ENCODE results near the gene C4orf50.
A peak's percentile ranks its signal among the peaks of the same experiment; 100 is the strongest.
"Not testable (repeated sequence)": the region's sequence is repeated elsewhere in the genome, so short reads cannot be mapped to it uniquely, and the experiment has no call there.

C4orf50 gene

GRCh38 chr4:5869966-5870619 lies 148.1 kb downstream of the C4orf50 start:
- no peak for DNase-seq (ENCODE audit: extremely low read depth in 1 of 2, low read depth in 1 of 2)

- no peak for DNase-seq (ENCODE audit: extremely low read depth in 1 of 2, low read depth in 1 of 2)
Observed at GRCh38 chr4:5867866-5868265, 150.4 kb downstream of the C4orf50 start.

- DNase-seq (ENCODE audit: extremely low read depth in 1 of 2, low read depth in 1 of 2), result no peak
Observed at GRCh38 chr4:5866841-5867813, 151.1 kb downstream of the C4orf50 start.

GRCh38 chr4:5865896-5866599 lies 152.2 kb downstream of the C4orf50 start:
- DNase-seq (ENCODE audit: extremely low read depth in 1 of 2, low read depth in 1 of 2), result no peak

- DNase-seq (ENCODE audit: extremely low read depth in 1 of 2, low read depth in 1 of 2), result peak in 1 of 2 donors; percentile 69
Observed at GRCh38 chr4:5863461-5864113, 154.6 kb downstream of the C4orf50 start.

GRCh38 chr4:5858020-5858769 lies 160.0 kb downstream of the C4orf50 start:
- DNase-seq (ENCODE audit: extremely low read depth in 1 of 2, low read depth in 1 of 2), result no peak

- DNase-seq (ENCODE audit: extremely low read depth in 1 of 2, low read depth in 1 of 2), result no peak
Observed at GRCh38 chr4:5857199-5857598, 161.0 kb downstream of the C4orf50 start.

GRCh38 chr4:5856362-5856761 lies 161.9 kb downstream of the C4orf50 start:
- not testable (repeated sequence) for DNase-seq (ENCODE audit: extremely low read depth in 1 of 2, low read depth in 1 of 2)

- DNase-seq (ENCODE audit: extremely low read depth in 1 of 2, low read depth in 1 of 2), result no peak
Observed at GRCh38 chr4:5854929-5855328, 163.3 kb downstream of the C4orf50 start.

GRCh38 chr4:5852523-5853202 lies 165.6 kb downstream of the C4orf50 start:
- DNase-seq (ENCODE audit: extremely low read depth in 1 of 2, low read depth in 1 of 2), result no peak

GRCh38 chr4:5851637-5852301 lies 166.5 kb downstream of the C4orf50 start:
- DNase-seq (ENCODE audit: extremely low read depth in 1 of 2, low read depth in 1 of 2), result no peak
